ENCODE measurements around the gene TP73.

TP73 gene

DNA sequence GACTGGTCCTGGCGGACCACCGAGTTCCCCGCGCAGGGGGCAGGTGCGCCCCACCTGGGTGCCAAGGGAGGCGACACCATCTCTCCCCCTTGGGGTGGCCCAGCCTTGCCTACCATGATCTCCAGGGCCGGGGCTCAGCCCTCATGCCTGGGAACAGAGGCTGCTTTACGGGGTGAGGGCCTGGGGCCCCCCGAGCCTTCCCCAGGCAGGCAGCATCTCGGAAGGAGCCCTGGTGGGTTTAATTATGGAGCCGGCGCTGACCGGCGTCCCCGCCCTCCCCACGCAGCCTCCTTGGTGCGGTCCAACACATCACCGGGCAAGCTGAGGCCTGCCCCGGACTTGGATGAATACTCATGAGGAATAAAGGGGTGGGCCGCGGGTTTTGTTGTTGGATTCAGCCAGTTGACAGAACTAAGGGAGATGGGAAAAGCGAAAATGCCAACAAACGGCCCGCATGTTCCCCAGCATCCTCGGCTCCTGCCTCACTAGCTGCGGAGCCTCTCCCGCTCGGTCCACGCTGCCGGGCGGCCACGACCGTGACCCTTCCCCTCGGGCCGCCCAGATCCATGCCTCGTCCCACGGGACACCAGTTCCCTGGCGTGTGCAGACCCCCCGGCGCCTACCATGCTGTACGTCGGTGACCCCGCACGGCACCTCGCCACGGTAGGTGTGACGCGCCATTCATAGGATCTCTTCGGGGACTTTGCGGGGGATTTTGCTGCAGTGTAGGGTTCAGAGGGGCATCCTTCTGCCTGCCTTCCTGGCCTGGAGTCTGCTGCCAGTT, 38.2 kb downstream of the TP73 start:
- no peak for DNase-seq

DNA sequence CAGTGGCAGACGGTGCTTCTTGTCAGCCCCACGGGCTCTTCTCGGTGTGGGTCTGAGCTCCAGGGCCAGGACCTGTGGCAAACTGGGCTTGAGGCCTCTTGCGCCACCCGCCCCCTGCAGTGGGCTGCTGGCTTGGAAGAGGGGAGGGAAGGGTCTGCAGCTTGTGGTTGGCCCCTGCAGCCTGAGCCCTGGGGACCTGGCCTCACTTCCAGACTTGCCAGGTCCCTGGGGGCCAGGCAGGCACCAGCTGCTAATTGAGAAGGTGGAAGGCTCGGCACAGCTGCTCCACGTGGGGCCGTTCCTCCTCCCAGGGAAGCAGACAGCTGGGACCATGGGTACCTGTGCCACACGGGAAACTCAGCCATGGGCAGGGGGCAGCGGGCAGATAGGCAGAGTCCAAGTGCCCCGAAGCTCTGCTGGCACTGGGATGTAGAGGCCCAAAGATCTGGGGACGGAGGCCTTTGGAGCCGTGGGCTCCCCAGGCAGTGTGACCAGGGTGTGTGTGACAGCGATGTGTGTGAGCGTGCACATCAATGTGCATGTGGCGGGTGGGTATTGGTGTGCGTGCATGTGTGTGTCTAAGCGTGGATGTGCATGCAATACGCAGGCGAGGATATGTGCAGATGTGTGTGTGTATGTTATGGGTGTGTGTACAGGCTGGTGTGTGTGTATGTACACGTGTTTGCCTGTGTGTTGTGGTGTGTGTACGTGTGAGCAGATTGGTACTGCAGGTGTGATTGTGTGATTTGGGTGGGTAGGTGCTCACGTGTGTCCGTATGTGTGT, 39.3 kb downstream of the TP73 start:
- no peak for DNase-seq

DNA sequence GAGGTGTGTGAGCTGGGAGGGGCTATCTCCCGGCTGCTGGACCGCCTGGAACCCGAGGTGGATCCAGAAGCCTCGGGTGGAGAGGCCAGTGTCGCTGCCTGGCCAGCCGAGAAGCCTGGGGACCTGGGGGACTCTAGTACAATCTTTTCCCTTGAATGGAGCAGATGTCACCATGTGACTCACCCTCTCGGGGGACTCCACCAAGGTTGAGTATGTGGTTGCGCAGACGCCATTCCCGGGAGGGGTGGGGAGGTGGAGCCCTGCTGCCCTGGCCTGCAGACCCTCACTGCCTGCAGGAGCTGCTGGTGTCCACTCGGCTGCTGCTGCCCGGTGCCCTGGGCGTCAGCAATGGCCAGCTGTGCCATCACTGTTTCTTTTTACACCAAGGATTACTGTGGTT, 40.3 kb downstream of the TP73 start:
- no peak for DNase-seq

DNA sequence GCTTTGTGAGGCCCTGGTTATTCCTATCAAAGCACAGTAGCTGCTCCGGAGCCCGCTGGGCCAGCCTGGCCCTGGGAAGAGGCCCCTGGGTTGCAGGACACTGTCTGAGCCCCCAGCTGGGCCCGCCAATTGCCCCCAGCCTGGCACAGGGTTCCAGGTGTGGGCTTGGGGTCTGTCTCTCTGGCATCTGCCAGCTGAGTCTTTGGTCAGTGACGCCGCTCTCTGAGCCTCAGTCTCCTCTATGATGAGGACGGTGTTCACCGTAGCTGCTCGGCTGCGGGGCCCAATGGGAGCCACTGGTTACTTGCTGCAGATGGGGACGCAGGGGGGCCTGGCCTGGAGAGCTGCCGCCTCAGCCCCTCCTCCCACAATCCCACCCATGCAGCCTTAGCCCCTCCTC, 41.0 kb downstream of the TP73 start:
- no peak for DNase-seq

DNA sequence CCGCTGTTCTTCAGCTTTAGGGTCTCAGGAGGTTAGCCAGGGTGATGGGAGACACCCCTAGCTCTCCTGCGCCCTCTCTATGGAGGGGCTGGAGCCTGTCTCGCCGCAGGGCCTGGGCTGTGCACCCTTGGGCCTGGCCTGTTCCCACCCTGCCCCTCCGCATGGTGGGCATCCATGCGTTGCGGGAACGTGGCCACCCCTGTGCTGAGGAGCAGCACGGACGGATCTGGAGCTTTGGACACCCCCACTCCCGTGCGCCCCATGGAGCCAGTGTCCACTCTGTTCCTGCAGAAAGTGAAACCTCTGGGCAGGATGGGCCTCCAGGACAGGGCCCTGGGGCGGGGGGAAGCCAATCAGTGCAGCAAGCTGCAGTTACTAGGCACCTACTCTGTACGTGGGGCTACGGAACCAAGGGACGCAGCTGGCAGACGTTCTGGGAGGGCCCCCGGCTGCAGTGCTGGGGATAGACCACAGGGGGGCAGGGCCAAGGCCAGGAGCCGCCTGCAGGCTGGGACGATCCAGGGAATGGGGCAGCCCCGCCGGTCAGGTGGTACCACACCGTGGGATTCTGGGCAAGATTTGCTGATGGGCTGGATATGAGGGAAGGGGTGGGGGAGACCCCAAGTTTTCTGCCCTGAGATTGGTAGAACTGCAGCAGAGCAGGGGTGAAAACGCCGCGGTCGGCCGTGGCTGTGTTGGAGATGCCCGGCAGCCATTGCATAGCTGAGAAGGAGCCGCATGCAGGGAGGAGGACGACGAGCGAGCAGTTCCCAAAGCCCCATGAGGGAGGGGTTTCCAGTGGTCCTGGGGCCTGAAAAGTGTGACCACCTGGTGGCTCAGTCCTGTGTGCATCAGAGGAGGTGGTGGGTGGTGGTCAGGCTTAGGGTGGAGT, 43.3 kb downstream of the TP73 start:
- peak; percentile 19 for DNase-seq

DNA sequence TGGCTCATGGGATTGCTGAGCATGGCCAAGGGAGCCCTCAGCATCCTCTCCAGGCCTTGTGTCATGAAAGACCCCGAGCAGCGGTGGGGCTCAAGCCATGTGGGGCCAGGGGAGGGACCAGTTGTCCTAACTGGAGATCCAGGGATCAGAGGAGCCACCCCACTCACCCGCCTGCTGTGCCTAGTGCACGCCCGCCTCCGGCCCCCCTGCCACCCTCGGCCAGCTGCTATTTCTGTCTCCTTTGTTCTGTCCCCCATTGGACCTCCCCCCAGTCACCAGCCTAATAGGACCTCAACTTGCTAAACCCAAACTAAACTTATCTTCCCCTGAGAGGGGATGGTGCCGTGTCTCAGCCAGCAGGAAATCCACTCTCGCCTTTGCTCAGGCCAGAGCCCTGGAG, 44.4 kb downstream of the TP73 start:
- no peak for DNase-seq

DNA sequence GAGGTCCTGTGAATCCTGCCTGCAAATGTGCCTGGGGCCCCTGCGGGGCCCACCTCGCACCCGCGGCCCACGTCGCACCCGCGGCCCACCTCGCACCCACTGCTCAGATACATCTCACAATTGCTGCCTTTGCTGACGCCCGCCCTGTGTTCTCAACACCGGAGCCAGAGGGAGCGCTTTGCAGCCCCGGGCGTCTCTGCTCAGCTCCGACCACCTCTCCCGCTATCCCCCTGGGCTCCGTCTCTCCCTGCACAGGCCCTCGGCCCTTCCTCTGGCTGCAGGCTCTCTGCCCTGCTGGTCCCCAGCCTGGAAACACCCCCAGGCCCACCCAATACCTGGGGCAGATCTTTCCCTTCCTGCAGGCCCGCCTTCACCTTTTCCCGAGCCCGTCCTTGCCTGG, 44.8 kb downstream of the TP73 start:
- no peak for DNase-seq

DNA sequence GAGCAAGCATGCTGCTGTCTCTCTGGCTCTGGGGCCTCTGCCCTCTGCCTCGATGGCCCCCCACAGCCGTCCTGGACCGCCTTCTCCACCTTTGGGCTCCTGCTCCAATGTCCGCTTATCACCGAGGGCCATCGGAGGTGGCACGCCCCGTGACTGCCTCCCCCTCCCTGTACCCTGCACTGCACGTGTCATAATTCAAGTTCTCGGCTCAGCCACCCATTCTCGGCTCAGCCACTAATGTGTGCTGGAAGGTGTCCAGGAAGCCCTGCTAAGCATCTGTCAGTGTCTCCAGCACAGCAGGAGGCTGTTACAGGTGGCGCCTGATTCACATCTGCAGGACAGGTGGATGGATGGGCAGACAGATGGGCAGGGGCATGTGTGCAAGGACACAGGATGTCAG, 45.5 kb downstream of the TP73 start:
- no peak for DNase-seq

DNA sequence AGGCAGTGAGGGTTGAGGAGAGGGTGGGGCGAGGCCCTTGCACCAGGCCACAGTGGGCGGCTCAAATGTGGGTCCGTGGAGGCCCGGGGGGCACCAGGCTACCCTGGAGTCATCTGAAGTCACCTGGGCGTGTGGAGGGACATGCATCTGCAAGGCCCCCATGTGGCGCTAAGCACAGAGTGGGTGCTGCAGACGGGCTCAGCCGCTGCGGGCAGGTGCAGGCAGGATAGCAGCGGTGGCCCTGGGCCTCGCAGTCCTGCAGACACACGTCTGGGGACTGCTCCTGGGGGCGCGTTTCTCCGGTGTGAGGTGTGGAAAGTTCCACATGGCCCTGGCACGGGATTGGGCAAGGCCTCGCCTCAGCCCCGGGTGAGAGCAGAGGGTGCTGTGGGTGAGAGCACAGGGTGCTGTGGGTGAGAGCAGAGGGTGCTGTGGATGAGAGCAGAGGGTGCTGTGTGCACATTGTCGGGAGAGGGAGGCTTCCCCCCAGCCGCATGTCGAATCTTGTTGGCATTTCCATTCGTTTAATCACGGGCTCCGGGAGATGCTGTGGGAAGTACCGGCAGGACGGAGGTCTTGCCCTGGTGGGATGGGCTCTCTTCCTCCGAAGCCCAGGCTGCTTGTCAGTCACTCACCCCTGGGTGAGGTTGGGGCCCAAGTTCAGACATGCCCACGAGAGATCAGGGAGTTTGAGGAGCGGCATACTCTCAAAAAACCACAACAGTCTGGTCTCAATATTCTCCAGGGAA, 46.5 kb downstream of the TP73 start:
- DNase-seq: no peak

DNA sequence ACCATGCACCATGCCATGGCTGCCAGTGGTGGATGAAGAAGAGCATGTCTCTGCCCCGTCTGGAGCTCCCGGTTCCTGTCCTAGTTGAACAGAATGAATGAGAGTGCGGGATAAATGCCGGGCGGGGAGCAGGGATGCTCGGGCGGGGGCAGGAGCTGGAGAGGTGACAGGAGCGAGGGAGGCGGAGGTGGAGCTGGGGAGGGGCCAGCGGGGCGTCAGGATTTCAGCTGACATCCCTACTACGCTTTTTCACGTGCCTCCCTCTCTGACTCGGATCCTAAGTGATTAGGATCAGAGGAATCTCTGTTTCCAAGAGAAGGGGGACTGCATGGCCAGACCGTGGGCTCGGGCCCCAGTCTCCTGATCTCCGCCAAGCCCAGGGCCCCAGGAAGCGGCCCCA, 47.3 kb downstream of the TP73 start:
- no peak for DNase-seq

DNA sequence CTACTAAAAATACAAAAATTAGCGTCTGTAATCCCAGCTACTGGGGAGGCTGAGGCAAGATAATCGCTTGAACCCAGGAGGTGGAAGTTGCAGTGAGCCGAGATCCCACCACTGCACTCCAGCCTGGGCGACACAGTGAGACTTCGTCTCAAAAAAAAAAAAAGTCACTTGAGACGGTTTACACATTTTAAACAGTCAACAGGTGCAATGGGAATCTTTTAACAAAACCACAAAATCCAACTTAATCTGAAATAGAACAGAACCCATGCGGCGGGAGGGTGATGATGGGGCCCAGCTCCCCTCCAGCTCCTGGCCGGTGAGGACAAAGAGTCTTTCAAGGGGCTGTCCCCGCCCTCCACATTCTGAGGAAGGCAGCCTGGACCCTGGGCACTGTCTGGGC, 48.3 kb downstream of the TP73 start:
- no peak for DNase-seq

DNA sequence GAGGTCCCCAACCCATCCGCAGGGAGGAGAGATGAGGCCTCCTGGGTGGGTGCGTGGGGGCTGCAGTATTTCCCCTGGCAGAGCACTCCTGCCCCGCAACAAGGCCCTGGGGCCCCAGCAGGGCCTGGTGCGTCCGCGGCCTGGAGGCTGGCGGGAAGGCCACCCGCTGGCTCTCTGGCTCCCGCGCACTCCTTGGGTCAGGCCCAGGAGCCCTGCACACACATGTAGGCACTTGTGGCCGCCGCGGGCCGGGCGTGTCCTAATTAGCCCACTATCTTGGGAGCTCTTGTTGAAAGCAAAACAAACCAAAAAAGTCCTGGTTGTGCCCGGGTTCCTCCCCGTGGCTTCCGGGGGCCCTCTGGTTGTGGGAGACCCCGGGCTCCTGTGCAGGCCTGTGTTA, 50.2 kb downstream of the TP73 start:
- DNase-seq: no peak

DNA sequence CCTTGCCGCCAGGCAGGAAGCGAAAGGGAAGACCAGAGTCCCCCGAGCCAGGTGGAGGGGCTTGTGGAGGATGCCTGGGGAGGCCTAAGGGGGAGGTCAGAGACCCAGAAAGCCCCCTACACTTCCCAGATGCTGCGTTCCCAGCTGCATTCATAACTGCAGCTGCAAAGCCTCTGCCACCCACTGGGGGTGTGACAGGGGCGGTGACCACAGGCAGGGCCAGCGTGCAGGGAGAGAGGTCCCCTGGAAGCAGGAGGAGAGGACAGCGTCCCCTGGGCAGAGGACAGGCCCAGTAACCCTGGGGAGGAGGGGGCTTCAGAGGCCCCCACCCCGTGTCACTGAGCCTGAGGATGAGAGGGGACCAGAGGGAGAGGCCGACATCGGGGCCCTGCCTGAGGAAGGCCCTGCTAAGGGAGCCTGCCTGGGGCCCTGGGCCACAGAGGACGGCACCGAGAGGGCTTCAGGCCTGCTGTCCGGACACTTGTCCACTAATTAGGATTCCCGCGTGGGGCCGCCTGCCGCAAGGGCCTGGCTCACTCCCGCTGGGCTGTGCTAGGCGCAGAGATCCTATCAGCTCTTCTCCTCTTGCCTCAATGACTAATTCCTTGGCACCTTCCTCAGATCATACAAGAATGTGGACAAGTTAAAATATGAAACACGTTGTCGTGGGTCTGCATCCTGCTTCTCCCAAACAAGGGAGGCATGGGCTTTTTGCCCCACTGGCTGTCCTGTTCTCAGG, 50.8 kb downstream of the TP73 start:
- peak; percentile 36 for DNase-seq

DNA sequence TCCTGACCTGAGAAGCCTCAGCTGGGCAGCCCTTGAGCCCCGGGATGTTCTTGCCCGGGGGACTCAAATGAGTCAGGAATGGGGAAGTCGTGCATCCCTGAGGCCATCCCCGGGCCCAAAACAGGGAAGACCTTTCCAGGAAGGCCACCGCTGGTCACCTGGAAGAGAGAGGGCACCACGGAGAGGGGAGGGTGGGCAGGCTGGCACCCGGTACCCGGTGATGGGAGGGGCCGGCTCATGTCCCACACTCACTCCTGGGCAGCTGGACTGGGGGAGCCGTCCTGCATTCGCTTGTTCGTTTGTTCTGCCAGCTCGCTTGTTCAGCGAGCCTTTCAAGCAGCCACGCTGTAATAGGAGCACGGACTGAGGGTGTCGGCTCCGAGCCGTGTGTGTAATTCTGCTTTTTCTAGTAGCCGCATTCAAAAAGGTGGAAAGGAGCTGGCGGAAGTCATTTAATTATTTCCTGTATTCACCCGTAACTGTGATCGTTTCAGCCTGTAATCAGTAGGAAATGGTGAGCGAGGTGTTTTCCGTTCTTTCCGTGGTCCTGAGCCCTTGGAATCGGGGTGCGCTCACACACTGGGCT, 51.6 kb downstream of the TP73 start:
- DNase-seq: no peak

DNA sequence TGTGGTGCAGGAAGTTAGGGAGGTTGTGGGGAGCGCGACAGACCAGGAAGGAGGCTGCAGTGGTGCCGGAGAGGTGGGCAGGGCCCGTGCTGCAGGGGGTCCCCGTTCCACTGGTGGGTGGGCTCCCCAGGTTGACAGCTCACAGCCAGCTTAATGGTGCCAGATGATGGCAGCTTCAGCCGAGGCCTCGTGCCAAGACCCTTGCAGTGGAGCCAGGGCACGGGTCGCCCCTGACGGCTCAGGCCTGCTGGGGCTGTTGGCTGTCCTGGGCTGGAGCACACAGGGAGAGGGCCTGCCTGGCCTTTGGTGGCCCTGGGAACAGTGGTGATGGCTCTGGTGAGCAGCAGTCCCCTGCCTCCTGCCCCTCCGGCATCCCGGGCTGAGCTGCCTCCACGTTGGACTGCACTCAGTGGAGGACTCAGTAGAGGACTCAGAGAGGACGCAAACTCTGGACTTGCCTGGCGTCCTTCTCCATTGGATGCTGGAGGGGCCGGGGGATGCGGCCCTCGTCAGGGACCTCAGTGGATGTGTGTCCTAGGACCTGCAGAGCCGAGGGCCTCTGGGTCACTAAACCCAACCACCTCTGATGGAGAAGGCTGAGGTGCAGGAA, 53.1 kb downstream of the TP73 start:
- no peak for DNase-seq

DNA sequence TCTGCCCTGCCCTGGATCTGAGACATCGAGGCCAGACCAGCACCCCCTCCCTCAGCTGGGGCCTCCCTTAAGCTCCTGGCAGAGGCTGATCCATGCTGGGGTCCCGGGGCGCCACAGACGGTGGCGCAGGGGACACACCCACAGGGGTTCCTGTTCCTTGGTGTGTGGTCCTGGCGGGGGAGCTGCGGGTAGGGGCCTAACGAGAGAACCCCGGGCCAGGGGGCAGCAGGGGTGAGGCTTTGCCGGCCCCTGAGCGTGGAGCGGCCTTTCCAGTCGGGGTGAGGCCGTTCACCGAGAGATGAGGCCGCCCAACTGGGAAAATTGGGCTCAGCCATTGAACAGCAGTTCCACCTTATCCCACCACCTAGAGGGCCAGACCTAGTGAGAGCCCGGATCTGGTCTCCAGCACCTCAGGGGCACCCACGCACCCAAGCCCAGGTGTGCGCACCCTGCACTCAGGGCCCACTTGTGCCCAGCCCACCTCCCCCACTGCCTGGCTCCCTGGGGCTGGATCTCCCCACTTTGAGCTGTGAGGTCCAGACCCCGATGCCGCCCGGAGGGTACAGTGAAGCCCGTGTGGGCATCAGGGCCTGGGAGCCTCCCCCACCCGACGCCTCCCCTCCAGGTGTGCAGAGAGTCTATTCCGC, 54.5 kb downstream of the TP73 start:
- DNase-seq: no peak

DNA sequence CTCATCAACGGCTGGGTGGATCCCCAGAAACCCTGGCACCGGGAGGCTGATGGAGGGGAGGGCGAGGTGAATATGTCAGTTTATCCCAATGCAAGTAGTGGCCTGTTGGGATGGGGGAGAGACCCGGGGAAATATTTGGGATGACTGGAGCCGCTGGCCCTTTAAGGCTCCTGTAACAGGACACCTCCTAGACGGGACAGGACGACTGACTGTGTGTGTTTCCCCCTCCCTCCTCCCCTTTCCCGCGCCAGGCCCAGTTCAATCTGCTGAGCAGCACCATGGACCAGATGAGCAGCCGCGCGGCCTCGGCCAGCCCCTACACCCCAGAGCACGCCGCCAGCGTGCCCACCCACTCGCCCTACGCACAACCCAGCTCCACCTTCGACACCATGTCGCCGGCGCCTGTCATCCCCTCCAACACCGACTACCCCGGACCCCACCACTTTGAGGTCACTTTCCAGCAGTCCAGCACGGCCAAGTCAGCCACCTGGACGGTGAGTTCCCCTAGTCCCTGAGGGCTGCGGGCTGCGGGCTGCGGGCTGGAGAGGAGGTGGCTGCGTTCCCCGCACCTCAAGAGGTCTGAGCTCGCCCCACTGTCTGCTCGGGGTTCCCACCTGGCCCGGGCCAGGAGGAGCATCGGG, 55.1 kb downstream of the TP73 start:
- DNase-seq: no peak

DNA sequence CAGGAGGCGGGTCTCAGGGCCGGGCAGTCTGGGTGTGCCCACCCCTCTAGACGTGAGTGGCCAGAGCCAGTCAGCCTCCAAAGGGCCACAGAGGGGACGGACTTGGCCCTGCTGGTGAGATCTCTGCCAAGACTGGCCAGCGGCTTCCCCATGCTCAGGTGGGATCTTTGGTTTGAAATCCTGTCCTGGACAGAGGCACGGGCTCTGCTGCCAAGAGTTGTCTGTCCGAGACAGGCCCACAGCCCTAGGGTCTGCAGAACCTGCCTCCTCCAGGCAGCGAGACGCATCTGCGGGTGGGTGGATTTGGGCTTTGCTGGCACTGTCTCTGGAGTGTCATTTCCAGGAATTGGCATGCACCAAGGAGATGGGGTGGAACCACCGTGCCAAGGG, 55.6 kb downstream of the TP73 start:
- DNase-seq: no peak

DNA sequence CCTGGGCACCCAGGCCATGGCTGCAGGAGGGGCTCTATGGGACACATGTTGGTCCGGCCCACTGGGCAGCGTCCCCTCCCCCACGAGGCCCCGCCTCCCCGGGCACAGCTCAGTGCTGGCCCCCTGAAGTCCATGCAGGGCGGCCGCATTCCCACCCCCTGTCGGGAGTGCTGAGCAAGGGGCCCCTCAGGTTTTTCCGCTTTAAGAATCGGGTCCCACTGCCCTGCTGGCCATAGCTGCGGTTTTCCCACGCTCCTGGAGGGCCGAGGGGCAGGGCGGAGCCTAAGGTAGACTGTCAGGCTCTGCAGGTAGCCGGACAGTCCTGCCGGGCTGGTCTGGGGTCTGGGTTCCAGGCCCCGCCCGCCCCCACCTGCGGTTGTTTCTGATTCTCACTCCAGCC, 56.5 kb downstream of the TP73 start:
- no peak for DNase-seq

DNA sequence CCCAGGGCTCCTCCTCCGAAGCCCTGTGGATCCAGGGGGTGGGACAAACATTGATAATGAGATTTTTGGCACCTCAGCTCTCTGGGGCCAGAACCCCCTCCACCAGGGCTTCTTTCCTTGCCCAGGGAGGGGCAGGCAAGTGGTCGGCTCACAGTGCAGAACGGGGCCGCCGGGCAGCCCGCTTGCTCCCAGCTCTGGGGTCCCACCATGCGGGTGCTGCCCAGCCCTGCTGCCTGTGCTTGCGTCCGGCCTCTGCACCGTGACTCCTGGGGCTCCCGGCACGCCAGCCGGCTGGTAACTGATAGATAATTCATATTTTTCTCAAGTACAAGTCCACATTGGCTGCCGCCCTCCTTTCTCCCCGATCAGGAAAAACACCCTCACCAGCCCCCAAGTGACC, 57.9 kb downstream of the TP73 start:
- no peak for DNase-seq

Measured in fibroblast of skin of back (primary cell).